GM21786 (cell line): ENCODE results near the gene APOD.

ENCODE experiments used
- ATAC-seq: cut with Tn5 transposase; IDR thresholded peaks from one replicate; pipeline ENCODE4 v1.9.1; 2021; ENCODE audit not compliant: unreplicated experiment

The APOD gene

DNA sequence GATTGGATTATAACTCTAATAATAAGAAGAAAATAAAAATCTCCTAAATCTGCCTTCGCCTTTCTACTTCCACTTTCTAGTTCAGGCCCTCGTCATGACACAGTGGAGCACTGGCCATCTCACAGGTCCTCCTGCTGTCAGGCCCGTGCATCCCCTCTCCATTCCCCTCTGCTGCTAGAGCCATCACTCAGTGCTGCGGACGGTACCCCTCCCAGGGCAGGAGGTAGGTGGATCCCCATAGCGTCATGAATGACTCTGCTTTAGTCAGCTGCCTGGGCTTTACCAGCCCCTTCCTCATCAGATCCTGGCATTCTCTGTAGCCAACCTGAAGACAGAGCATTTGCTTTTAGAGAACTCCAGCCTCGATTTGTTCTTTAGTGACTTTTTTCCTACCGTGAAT is 28.6 kb downstream of the APOD start:
- no peak for ATAC-seq

DNA sequence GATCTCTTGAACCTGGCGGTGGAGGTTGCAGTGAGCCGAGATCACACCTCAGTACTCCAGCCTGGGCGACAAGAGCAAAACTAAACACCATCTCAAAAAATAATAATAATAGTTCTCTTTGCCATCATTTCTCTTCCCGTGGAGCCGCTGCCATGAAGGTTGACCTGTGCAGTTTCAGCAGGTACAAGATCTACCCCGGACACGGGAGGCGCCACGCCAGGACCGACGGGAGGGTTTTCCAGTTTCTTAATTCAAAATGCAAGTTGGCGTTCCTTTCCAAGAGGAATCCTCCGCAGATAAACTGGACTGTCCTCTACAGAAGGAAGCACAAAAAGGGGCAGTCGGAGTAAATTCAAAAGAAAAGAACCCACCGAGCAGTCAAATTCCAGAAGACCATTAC is 29.3 kb downstream of the APOD start:
- no peak for ATAC-seq

DNA sequence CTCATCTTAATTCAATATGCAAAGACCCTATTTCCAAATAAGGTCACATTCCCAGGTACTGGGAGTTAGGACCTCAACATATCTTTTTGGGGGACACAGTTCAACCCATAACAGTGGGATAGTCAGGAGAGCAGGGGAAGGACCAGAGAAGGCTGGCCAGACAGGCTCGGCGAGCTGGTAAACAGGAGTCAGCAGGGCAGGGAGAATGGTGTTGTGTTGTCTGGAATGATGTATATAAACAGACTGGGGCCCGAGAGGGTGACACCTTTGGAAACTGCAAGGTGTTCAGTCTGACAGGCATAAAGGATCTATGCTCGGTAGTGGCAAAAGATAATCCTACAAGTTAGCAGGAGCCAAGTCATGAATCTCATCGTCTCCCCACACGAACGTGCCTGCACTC is 30.5 kb downstream of the APOD start:
- no peak for ATAC-seq

DNA sequence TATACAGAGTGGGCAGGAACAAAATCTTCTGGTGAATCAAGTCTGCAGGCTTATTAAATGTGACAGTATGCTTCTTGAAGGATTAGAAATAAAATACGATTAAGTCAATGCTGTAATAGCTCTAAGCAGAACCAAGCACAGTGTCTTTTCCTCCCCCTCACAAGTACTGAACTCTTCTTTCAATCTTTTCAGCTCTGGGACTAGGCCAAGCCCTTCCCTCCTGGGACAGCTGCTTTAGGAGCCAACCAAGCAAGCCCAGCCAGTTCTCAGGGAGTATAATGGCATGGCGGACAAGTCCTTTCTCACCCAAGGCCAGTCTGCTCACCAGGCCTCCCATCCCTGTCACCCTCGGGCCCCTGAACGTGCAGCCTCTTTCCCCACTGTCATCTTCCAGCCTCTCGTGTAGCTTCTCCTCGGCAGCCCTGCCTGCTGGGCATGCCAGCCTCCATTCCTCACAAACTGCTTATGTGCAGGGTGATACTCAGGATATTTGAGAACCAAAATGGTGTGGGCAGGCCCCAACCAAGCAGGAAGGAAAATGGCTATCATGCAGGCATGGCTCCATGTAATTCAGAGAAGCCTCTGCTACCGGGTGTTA is 32.3 kb downstream of the APOD start:
- no peak for ATAC-seq

DNA sequence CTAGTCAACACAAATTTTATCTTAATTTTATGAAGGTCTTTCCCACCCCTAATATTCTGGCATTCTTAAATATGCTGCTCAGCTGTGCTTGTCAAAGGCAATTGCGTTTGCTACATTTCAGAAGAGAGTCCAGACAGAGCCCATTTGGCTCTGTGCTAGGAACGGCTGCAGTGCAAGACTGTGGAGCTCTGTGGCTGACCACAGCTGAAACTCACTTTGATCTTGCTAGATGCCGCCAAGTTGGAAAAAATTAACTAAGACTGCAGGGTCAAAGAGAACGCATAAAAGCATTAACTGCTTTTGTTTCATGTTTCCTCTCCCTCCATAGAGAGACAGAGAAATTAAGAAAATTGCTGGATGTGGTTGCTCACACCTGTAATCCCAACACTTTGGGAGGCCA is 33.0 kb downstream of the APOD start:
- peak; percentile 56 for ATAC-seq

DNA sequence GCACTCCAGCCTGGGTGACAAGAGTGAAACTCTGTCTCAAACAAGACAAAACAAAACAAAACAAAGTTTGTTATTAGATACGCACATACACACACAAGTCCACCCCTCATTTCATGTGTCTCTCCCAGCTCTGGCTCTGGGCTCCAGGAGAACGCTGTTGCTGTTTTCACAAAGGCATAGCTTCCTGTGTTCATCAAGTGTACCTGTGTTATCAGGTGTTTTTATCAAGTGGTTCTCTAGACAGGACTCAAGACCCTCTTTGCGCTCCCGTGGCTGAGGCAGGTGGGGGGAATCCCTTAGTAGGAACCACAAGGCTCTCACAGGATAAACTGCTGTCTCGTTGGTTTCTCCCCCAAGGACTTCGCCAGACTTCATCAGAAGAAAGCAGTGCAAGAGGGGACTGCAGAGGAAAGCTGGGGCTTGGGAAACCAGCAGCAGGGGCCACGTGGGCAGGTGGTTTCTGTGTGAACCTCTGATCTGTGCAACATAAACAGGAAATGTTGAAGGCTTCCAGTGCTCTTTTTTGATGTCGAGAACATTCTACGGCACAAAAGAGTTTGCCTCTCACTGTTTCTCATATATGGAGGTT is 33.7 kb downstream of the APOD start:
- peak; percentile 57 for ATAC-seq

DNA sequence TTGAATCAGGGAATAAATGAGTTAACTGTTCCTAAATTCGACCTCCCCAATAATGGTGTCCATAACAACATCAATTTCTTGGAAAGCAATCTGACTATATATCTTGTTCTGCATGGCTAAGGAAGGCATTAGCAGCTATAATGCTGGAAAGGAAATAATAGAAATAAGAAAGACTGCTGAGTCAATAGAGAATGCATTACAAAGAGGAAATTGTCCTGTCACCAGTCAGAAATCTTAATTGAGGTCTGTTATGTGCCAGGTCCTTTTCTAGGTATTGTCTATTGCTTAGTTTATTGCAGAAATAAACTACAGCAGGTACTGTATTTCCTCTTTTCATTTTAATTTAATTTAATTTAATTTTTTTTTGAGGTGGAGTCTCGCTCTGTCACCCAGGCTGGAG is 34.8 kb downstream of the APOD start:
- ATAC-seq, result no peak

DNA sequence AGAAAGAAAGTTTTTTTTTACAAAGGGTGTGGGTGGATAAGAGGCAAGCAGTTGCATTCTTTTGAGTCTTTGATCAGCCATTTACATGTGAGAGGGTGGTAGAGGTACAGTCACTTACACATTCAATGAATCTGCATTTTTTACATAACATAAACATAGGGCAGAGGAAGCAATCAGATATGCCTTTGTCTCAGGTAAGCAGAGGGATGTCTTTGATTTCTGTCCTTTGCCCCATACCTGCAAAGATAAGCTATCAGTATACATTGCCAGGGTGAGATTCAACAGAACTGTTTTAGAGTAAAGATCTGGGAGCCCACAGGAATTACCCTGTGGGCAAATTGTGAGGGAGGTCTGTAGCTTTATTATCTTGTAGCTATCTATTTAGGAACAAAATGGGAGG is 35.2 kb downstream of the APOD start:
- no peak for ATAC-seq

DNA sequence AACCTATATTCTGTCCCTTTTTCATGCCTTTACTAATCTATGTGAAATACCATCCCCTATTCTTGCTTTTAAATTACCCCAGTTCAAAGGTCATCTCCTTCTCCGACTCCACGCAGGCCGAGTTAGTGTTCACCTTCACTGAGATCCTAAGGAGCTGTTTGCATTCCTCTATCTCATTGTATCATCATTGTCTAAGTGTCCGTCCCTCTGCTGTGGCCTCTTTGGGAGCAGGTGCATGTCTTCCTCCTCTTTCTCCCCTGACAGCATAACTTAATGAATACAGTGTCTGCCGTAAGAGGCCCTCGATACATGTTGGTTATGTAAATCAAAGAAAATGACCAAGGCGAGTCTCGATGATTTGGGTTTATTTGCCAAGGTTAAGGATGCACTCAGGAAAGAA is 35.7 kb downstream of the APOD start:
- ATAC-seq, result no peak

DNA sequence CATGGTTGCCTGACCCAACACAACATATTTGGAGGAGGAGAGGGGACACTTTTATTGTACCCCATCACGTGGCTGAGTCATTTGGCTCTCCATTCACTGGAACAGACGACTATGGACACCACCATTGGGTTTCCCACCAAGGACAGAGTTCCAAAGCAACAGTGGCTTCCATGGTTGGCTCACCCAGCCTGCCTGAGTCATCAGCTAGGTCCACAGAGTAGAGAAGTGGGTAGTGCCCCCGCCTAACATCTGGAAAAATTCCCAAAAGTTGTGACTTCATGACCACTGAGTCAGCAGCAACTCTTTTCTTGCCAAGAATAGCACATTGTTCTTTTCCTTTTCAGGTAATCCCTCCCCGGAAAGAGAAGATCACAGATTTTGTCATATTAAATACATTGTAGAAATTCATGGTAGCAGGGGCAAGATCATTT is 37.6 kb downstream of the APOD start:
- ATAC-seq, result no peak

DNA sequence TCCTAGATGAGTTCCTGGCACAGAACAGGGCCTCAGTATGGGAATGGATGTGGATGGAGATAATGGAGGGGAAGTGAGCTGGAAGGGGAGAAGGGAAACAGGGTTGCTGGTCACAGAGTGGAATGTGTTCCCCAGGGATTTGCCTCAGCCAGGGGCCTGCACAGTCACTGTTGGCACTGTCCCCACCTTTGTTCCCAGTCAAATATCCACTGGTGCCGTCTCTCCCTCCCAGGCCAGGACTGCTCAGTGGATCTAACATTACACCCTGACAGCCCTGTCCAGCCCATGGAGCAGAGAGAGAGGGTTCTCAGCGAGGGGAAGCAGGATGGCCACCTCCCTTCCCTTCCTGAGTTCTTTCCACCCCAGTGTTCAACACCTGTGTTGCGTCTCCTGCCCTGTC is 39.1 kb downstream of the APOD start:
- ATAC-seq, result no peak

DNA sequence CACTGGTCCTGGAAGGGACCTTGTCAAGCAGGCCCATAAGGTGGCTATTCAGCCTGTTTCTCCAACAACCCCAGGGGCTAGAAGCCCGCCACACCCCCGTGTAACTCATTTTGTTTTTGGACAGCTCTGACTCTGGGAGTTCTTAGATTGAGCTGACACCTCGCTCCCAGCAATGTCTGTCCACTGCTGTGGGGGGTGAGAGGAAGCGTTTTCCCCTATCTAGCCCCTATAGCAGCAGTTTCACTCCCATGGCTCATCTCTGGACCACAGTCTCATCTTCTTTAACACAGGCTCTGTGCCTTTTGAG is 39.6 kb downstream of the APOD start:
- ATAC-seq, result no peak

DNA sequence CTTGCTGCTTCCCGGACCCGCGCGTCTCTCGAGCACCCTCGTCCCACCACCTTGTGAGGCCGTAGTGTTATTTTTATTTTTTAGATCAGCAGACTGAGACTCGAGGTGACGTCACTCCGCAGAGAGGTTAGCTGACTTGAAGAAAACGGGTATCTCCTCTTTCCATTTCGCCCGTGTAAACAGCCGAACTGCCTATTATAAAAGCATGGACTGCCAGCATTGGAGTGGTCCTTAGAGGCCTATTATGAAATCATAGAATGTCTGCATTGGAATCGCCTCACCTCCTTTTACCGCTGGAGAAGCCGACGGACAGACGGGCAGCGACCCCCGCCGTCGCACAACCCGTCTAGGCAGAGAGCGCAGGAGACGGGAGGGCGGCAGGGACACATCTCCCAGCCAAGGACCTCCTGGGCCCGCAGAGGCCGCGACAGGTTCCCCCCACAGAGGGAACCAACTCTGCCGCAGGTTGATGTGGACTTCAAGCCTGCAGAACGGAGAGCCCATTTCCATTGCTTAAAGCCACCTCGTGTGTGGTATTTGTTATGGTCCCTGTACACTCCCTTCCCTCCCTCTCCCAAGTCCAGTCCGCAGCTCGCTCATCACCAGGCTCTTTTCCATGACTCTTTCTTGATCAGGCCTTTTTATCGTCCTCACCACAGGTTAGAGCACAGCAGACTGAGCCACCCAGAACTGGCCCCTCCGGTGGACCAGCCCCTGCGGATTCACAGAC is 40.1 kb downstream of the APOD start:
- no peak for ATAC-seq

DNA sequence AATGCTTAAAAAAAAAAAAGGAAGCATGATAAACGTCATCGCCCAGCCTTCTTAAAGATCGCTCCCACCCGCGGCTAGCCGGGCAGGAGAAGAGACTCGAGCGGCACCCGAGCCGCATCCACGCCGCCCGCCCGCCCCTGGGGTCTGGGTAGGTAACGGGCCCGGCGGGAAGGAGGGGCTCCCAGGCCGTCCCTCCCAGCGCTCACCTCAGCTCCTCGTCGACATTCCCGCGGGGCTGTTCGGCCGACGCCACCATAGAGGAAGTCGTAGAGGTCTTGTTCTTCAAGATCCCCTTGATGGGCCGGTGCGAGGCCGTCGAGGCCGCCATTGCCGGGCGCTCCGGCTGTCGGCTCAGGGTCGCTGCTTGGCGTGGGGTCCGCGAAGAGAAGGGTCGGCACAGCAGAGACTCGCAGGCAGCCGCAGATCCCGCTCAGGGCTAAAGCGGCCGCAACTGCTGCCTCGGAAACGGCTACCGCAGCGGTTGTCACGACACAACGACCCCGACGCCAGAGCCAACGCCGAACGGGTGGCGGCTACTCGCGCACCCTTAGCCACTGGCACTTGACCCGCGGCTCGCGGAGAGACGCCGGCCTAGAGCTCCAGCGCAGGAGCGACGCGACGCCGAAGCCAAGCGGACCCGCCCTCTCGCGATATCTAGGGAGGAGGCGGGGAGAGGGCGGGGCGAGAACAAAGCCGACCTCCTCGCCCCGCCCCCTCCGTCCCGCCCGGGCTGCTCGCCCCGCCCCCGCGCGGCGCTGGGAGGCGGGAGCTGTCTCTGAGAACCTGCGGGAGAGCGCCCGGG is 40.8 kb downstream of the APOD start, which contains the start of gene PPP1R2:
TSS of gene PPP1R2 (minus strand) at position 628 of the 802 bp plus-strand sequence. CDS start at position 328, 300 bp downstream.
- ATAC-seq, result peak; percentile 67

DNA sequence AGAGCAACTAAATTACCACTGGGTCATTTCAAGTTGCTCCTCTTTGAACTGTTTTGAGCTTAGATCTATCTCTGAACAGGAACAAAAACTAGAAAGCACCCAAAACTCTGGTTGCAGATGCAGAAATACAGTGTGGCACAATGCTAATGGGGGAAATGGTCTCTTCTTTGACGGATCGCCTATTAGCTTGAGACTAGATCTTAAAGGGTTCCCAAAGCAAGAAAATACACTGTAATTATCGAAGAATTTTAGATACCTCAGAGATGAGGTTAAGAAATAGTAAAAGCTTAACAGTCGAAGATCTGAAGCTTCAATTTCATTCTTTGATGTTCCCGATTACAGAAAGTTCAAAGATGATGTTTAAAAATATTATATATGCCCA is 41.4 kb downstream of the APOD start:
- ATAC-seq, result no peak

DNA sequence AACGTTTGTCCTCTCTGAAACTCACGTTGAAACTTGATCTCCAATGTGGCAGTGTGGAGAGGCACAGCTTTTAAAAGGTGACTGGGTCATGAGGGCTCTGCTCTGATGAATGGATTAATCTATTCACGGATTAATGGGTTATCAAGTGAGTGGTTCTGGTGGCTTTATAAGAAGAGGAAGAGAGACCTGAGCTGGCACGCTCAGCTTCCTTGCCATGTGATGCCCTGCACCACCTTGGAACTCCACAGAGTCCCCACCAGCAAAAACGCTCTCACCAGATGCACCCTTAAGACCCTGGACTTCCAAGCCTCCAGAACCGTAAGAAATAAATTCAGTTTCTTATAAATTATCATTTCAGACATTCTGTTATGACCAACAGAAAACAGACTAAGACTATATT is 43.2 kb downstream of the APOD start:
- no peak for ATAC-seq

DNA sequence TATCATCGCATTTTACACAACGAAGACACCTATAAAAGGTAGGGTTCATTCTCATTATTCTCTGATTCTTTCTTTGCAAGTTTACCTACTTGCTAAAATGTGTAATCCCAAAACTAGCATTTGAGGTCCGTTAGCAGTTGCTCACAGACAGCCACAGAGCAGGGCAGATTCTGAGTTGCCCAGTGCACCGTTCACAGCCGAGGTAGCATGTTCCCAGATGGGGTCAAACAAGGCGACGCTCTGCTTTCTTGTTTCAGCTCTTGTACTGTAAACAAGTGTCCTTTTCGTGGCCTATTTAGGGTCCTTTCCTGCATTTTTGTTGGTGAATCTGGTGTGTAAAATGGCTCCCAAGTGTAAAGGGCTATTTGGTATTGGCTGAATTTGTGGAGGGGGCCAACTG is 43.7 kb downstream of the APOD start:
- no peak for ATAC-seq

DNA sequence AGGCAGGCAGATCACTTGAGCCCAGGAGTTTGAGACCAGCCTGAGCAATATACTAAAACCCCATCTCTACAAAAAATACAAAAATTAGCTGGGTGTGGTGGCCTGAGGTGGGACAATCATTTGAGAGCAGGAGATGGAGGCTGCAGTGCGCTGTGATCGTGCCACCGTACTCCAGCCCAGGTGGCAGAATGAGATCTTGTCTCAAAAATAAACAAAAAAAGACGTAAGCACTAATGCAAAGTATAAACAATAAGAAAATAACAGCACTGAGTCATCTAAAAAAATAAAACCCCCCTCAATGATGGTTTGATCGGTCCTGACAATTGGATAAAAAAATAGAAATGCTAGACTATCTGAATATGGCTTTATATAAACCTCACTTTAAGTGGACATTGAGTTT is 44.3 kb downstream of the APOD start:
- ATAC-seq, result no peak

DNA sequence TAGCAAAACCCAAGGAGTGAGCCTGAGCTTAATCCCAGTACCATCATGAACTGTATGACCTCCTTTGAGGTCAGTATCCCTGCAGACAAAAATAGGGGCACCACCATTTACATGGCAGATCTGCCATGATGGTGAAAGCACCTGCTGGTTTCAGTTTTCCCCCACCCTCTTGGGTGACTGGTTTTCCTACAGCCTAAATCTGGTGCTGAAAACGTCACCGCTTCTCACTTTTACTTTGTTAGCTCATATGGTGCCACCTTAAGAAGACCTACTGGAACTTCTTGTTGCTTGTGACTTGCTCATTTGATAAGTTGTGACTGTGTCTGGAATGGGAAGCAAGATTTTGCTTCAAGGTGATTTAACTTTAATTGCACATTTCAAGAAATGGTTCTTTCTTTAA is 45.7 kb downstream of the APOD start:
- ATAC-seq, result peak; percentile 76

DNA sequence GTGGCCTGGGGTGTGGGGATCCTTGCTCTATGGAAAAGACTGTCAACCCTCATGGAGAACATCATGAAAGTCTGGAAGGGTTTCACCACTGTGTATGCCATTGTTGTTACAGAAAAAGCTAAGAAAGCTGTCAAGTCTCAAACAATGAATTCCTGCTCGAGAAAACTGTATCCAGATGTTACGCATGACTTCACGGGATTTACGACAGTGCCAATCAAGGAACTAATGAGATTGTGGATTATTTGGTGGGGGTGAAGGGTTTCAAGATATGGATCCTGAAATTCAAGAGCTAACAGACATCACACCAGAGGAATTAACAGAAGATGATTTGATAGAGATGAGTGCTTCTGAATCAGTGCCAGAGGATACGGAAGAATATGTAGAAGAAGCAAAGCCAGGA is 48.4 kb downstream of the APOD start:
- ATAC-seq, result no peak

DNA sequence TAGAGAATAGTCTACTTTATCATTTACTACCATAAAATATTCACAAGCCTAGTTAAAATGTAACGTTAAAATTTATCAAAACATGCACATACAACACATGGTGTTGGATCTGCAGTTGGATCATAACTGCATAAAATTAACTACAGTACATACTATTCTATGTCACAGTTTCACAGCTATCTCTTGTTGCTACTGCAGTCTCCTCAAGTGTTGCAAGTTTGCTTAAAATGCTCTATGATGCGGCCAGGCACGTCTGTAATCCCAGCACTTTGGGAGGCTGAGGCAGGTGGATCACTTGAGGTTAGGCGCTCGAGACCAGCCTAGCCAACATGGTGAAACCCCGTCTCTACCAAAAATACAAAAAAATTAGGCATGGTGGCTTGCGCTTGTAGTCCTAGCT is 50.9 kb downstream of the APOD start:
- no peak for ATAC-seq

DNA sequence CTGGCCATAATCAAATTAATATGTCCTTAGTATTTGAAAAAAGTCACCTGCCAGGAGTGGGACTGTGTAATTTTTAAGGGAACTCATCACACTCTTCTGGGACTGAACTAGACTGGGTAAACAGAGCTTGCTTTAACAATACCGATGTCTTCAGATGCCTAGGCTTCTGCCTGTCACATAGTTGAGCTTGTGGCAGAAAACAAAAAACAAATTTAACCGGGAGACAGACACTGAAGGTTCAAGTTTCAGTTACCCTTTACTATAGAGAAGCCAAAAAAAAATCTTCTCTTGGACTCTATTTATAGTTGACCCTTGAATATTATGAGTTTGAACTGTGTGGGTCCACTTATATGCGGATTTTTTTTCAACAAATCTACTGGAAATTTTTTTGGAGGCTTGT is 51.4 kb downstream of the APOD start:
- ATAC-seq, result no peak
